Panc1 (cell line): Measurements from ENCODE around the gene EEF1E1. TPM values are rescaled to one million over a fixed set of nuclear protein-coding genes. Genes with fewer than 3 reads are reported as not detected.

Experiments used
- ATAC-seq: fragments of 200-7000 bp; cut with Tn5 transposase; 2 replicates; pipeline ENCODE4 v1.9.1; 2020; ENCODE audit warnings: mild to moderate bottlenecking, moderate library complexity
- BruUV-seq: library from RNA; stranded (reverse); fragments of 400-500 nt; replicated peaks from 2 replicates; lab custom pipeline; 2021; lab: Mats Ljungman, UMichigan
- CTCF ChIA-PET: fragments of 300-600 bp; sonication (Branson Sonifier 250); formaldehyde crosslinking; loops from one replicate; lab custom pipeline; 2022; ENCODE audit warnings: antibody characterized with exemption; lab: Charles Lee
- POLR2A ChIA-PET: fragments of 300-600 bp; sonication (Branson Sonifier 250); formaldehyde crosslinking; loops from one replicate; lab custom pipeline; 2022; ENCODE audit warnings: antibody characterized with exemption; lab: Charles Lee
- DNase-seq: peaks from one replicate; pipeline ENCODE4 v3.0.0-alpha.2; 2010; ENCODE audit warnings: low read depth, low spot score
- H3K27ac ChIP-seq: 2 replicates; pipeline ENCODE4 v1.5.1; 2011; ENCODE audit warnings: mild to moderate bottlenecking, low read length, inconsistent platforms
- H3K27me3 ChIP-seq: fragments of 200-500 bp; sonication (Bioruptor generic); 2 replicates; pipeline ENCODE4 v1.6.0; 2014; ENCODE audit warnings: low read length, inconsistent platforms; ENCODE audit not compliant: control insufficient read depth, insufficient read depth
- H3K36me3 ChIP-seq: fragments of 200-500 bp; sonication (Bioruptor generic); 2 replicates; pipeline ENCODE4 v1.5.1; 2014; ENCODE audit warnings: inconsistent platforms, mild to moderate bottlenecking, low read length, moderate library complexity; ENCODE audit not compliant: control insufficient read depth, insufficient read depth
- H3K4me1 ChIP-seq: 2 replicates; pipeline ENCODE4 v1.5.1; 2011; ENCODE audit warnings: inconsistent platforms, mild to moderate bottlenecking, low read length, moderate library complexity; ENCODE audit not compliant: control insufficient read depth, insufficient read depth
- H3K4me3 ChIP-seq, 2 experiments: 2 replicates each; pipeline ENCODE4 v1.5.1; 2011 to 2012; ENCODE audit warnings: low read depth in 2 of 2, low read length in 2 of 2, mild to moderate bottlenecking in 2 of 2, inconsistent platforms in 1 of 2, moderate library complexity in 1 of 2
- H3K9me3 ChIP-seq: fragments of 200-500 bp; sonication (Bioruptor generic); 2 replicates; pipeline ENCODE4 v1.5.1; 2014; ENCODE audit warnings: low read depth, mild to moderate bottlenecking, inconsistent platforms, low read length, moderate library complexity; ENCODE audit not compliant: control insufficient read depth, insufficient read depth
- CTCF ChIP-seq: fragments of 450-650 bp; IDR thresholded peaks from 2 replicates; pipeline ENCODE4 v1.5.1; 2017; ENCODE audit warnings: mild to moderate bottlenecking
- POLR2AphosphoS5 ChIP-seq: IDR thresholded peaks from 2 replicates; pipeline ENCODE4 v1.6.1; 2012; ENCODE audit warnings: mild to moderate bottlenecking, low read depth, low read length, moderate library complexity
- SIN3A ChIP-seq: IDR thresholded peaks from 2 replicates; pipeline ENCODE4 v1.6.1; 2012; ENCODE audit warnings: low read depth, mild to moderate bottlenecking, low read length, moderate library complexity, borderline replicate concordance; ENCODE audit not compliant: insufficient read depth
- TCF7L2 ChIP-seq: IDR thresholded peaks from 2 replicates; pipeline ENCODE4 v1.6.1; 2011; ENCODE audit warnings: mild to moderate bottlenecking, low read depth, low read length, inconsistent platforms
- in situ Hi-C: cut with HindIII; loops from 2 replicates; pipeline ENCODE4 v1.10.0; 2016; ENCODE audit warnings: low sequenced_read_pairs, low pct_unique_long_range_greater_than_20kb
- intact Hi-C: fragments of 100-400 bp; cut with micrococcal nuclease; formaldehyde crosslinking; loops from one replicate; pipeline ENCODE4 v1.10.0; 2022; ENCODE audit not compliant: unreplicated experiment
- total RNA-seq: library from RNA; stranded (reverse); gene quantifications from one replicate; pipeline ENCODE4 v1.2.1, GENCODE V29; 2021; ENCODE audit not compliant: unreplicated experiment
- TF ChIP-seq, protein P1 (sequence below), 2 experiments: IDR thresholded peaks; 2 replicates each; pipeline ENCODE4 v1.6.1; 2011 to 2012; ENCODE audit warnings: low read depth in 2 of 2, control low read depth in 1 of 2, low read length in 1 of 2, mild to moderate bottlenecking in 1 of 2, moderate library complexity in 1 of 2; ENCODE audit not compliant: insufficient read depth in 1 of 2

The EEF1E1 gene
- total RNA-seq, 1 experiment from 2014 or later = 59.5 TPM

GRCh38 chr6:8065519-8065911, 36.8 kb downstream of the EEF1E1 start:
- ChIA-PET POLR2A (no interaction called here), CTCF (no interaction called here)
- Histone ChIP-seq H3K36me3 (peaks cover 7% of the 10 kb centered on the region; the same call in 1 of the 2 replicates), H3K27ac (peak overlapping the region; percentile 97), H3K9me3 (no peaks in the 10 kb centered on the region), H3K4me1 (peaks cover 15% of the 10 kb centered on the region; the same call in 1 of the 2 replicates), H3K27me3 (no peaks in the 10 kb centered on the region), H3K4me3 (no peak overlapping the region)
- TF ChIP-seq, protein P1, sequence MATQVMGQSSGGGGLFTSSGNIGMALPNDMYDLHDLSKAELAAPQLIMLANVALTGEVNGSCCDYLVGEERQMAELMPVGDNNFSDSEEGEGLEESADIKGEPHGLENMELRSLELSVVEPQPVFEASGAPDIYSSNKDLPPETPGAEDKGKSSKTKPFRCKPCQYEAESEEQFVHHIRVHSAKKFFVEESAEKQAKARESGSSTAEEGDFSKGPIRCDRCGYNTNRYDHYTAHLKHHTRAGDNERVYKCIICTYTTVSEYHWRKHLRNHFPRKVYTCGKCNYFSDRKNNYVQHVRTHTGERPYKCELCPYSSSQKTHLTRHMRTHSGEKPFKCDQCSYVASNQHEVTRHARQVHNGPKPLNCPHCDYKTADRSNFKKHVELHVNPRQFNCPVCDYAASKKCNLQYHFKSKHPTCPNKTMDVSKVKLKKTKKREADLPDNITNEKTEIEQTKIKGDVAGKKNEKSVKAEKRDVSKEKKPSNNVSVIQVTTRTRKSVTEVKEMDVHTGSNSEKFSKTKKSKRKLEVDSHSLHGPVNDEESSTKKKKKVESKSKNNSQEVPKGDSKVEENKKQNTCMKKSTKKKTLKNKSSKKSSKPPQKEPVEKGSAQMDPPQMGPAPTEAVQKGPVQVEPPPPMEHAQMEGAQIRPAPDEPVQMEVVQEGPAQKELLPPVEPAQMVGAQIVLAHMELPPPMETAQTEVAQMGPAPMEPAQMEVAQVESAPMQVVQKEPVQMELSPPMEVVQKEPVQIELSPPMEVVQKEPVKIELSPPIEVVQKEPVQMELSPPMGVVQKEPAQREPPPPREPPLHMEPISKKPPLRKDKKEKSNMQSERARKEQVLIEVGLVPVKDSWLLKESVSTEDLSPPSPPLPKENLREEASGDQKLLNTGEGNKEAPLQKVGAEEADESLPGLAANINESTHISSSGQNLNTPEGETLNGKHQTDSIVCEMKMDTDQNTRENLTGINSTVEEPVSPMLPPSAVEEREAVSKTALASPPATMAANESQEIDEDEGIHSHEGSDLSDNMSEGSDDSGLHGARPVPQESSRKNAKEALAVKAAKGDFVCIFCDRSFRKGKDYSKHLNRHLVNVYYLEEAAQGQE (IDR thresholded peaks at IDR 0.05; ENCODE audit: insufficient read depth in 1 of 2, low read depth in 2 of 2, low read length in 1 of 2) = no peak
- no peak for TF ChIP-seq CTCF
- no peak for TF ChIP-seq TCF7L2
- no peak for TF ChIP-seq SIN3A
- no peak for TF ChIP-seq POLR2AphosphoS5
- intact Hi-C loops (no loop called here), in situ Hi-C loops (no loop called here)
- no peak for DNase-seq
- BruUV-seq = no TSS peak
- ATAC-seq = no peak

DNA sequence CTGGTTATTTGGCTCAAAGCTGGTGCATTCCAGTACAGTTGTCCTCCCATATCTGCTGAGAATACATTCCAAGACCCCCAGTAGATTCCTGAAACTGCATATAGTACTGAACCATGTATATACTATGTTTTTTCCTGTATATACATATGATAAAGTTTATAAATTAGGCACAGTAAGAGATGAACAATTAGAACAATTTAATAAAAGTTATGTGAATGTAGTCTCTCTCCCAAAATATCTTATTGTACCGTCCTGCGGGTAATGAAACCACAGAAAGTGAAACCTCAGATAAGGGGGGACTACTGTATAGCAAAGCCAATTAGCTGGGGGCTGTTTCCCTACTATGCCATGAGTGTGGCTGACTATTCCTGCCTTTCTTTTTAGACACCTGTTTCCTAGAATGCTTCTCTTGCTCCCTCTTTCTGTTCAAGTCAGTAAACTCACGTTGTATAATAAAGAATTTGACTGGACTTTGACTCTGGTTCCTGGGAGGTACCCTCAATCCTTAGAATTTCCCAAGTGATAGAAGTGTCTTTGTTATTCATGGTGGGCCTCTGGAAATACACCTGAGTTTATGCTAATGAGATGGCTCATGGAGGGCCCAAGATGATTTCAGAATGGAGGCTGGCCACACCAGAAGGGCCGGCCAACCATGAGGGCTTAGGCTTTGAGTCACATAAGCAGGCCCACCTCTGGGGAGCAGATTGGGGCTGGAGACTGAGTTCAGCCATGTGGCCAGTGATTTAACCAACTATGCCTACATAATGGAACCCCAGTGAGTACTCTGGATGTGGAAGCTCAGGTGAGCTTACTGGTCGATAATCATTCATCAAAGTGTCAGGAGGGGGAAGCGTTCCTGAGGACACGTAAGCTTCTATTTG, 37.5 kb downstream of the EEF1E1 start:
- ChIA-PET CTCF (interaction anchor here (0.7 kb wide), 1 partner anchor 344 kb away, joined by 3 read pairs; no protein-coding TSS in a partner anchor), POLR2A (interaction anchor here (0.6 kb wide), 2 partner anchors 37 to 59 kb away, joined by 3 read pairs; no protein-coding TSS in a partner anchor)
- in situ Hi-C loops = no loop called here
- no peak for TF ChIP-seq POLR2AphosphoS5
- no peak for TF ChIP-seq TCF7L2
- TF ChIP-seq, protein P1 (IDR thresholded peaks at IDR 0.05; ENCODE audit: insufficient read depth in 1 of 2, low read depth in 2 of 2, low read length in 1 of 2) = no peak
- no peak for TF ChIP-seq CTCF
- no peak for TF ChIP-seq SIN3A
- no peaks in the 10 kb centered on the region for H3K9me3 ChIP-seq
- H3K4me3 ChIP-seq = peak overlapping the region; percentile 82
- peaks cover 15% of the 10 kb centered on the region; the same call in 1 of the 2 replicates for H3K4me1 ChIP-seq
- H3K36me3 ChIP-seq = peaks cover 7% of the 10 kb centered on the region; the same call in 1 of the 2 replicates
- peak overlapping the region; percentile 97 for H3K27ac ChIP-seq
- DNase-seq (no peak), ATAC-seq (no peak)
- BruUV-seq = no TSS peak
- intact Hi-C loops = no loop called here
- no peaks in the 10 kb centered on the region for H3K27me3 ChIP-seq
